ENCODE results near the gene CD247.

The CD247 gene

GRCh38 chr1:167472752-167473521 lies 45.4 kb downstream of the CD247 start:
- no peak for TF ChIP-seq POU2F2 (IDR thresholded peaks at IDR 0.05; ENCODE audit: low read depth, low read length)
- TF ChIP-seq POLR2AphosphoS5 (IDR thresholded peaks at IDR 0.05; ENCODE audit: low read depth, low read length): no peak
- no peak for TF ChIP-seq SPI1 (IDR thresholded peaks at IDR 0.05; ENCODE audit: low read depth, low read length)
- no peak for TF ChIP-seq POLR2A (IDR thresholded peaks at IDR 0.05; ENCODE audit: low read depth, low read length)
- no peak for TF ChIP-seq PAX5 (IDR thresholded peaks at IDR 0.05; ENCODE audit: insufficient read depth, low read length, severe bottlenecking)
- TF ChIP-seq TAF1 (IDR thresholded peaks at IDR 0.05; ENCODE audit: low read depth, low read length): no peak
- FAIRE-seq: no peak
- DNase-seq (ENCODE audit: insufficient read length, low spot score): no peak

GRCh38 chr1:167471568-167471967 lies 46.8 kb downstream of the CD247 start:
- FAIRE-seq (no peak), DNase-seq (ENCODE audit: insufficient read length, low spot score) (no peak)
- TF ChIP-seq TAF1 (IDR thresholded peaks at IDR 0.05; ENCODE audit: low read depth, low read length) (no peak), POLR2AphosphoS5 (IDR thresholded peaks at IDR 0.05; ENCODE audit: low read depth, low read length) (no peak), POLR2A (IDR thresholded peaks at IDR 0.05; ENCODE audit: low read depth, low read length) (no peak), PAX5 (IDR thresholded peaks at IDR 0.05; ENCODE audit: insufficient read depth, low read length, severe bottlenecking) (no peak), SPI1 (IDR thresholded peaks at IDR 0.05; ENCODE audit: low read depth, low read length) (no peak), POU2F2 (IDR thresholded peaks at IDR 0.05; ENCODE audit: low read depth, low read length) (no peak)

- DNase-seq (ENCODE audit: insufficient read length, low spot score) (no peak), FAIRE-seq (no peak)
- no peak for TF ChIP-seq POU2F2 (IDR thresholded peaks at IDR 0.05; ENCODE audit: low read depth, low read length)
- TF ChIP-seq POLR2AphosphoS5 (IDR thresholded peaks at IDR 0.05; ENCODE audit: low read depth, low read length): no peak
- no peak for TF ChIP-seq SPI1 (IDR thresholded peaks at IDR 0.05; ENCODE audit: low read depth, low read length)
- TF ChIP-seq PAX5 (IDR thresholded peaks at IDR 0.05; ENCODE audit: insufficient read depth, low read length, severe bottlenecking): no peak
- no peak for TF ChIP-seq POLR2A (IDR thresholded peaks at IDR 0.05; ENCODE audit: low read depth, low read length)
- no peak for TF ChIP-seq TAF1 (IDR thresholded peaks at IDR 0.05; ENCODE audit: low read depth, low read length)
These were observed 48.9 kb downstream of the CD247 start for GRCh38 chr1:167469280-167469965.

- DNase-seq (ENCODE audit: insufficient read length, low spot score) (no peak), FAIRE-seq (no peak)
- no peak for TF ChIP-seq TAF1 (IDR thresholded peaks at IDR 0.05; ENCODE audit: low read depth, low read length)
- no peak for TF ChIP-seq POU2F2 (IDR thresholded peaks at IDR 0.05; ENCODE audit: low read depth, low read length)
- TF ChIP-seq POLR2A (IDR thresholded peaks at IDR 0.05; ENCODE audit: low read depth, low read length): no peak
- no peak for TF ChIP-seq SPI1 (IDR thresholded peaks at IDR 0.05; ENCODE audit: low read depth, low read length)
- no peak for TF ChIP-seq POLR2AphosphoS5 (IDR thresholded peaks at IDR 0.05; ENCODE audit: low read depth, low read length)
- TF ChIP-seq PAX5 (IDR thresholded peaks at IDR 0.05; ENCODE audit: insufficient read depth, low read length, severe bottlenecking): no peak
These were observed 50.6 kb downstream of the CD247 start for GRCh38 chr1:167467752-167468151.

- TF ChIP-seq SPI1 (IDR thresholded peaks at IDR 0.05; ENCODE audit: low read depth, low read length) (no peak), POU2F2 (IDR thresholded peaks at IDR 0.05; ENCODE audit: low read depth, low read length) (no peak), PAX5 (IDR thresholded peaks at IDR 0.05; ENCODE audit: insufficient read depth, low read length, severe bottlenecking) (no peak), TAF1 (IDR thresholded peaks at IDR 0.05; ENCODE audit: low read depth, low read length) (no peak), POLR2AphosphoS5 (IDR thresholded peaks at IDR 0.05; ENCODE audit: low read depth, low read length) (no peak), POLR2A (IDR thresholded peaks at IDR 0.05; ENCODE audit: low read depth, low read length) (no peak)
- DNase-seq (ENCODE audit: insufficient read length, low spot score) (no peak), FAIRE-seq (no peak)
These were observed 51.1 kb downstream of the CD247 start for GRCh38 chr1:167467126-167467710.

GRCh38 chr1:167465743-167466142 lies 52.6 kb downstream of the CD247 start:
- FAIRE-seq (no peak), DNase-seq (ENCODE audit: insufficient read length, low spot score) (no peak)
- no peak for TF ChIP-seq POU2F2 (IDR thresholded peaks at IDR 0.05; ENCODE audit: low read depth, low read length)
- no peak for TF ChIP-seq POLR2AphosphoS5 (IDR thresholded peaks at IDR 0.05; ENCODE audit: low read depth, low read length)
- no peak for TF ChIP-seq PAX5 (IDR thresholded peaks at IDR 0.05; ENCODE audit: insufficient read depth, low read length, severe bottlenecking)
- no peak for TF ChIP-seq SPI1 (IDR thresholded peaks at IDR 0.05; ENCODE audit: low read depth, low read length)
- TF ChIP-seq POLR2A (IDR thresholded peaks at IDR 0.05; ENCODE audit: low read depth, low read length): no peak
- no peak for TF ChIP-seq TAF1 (IDR thresholded peaks at IDR 0.05; ENCODE audit: low read depth, low read length)

GRCh38 chr1:167465018-167465417 lies 53.3 kb downstream of the CD247 start:
- DNase-seq (ENCODE audit: insufficient read length, low spot score) (no peak), FAIRE-seq (no peak)
- TF ChIP-seq POLR2A (IDR thresholded peaks at IDR 0.05; ENCODE audit: low read depth, low read length) (no peak), POLR2AphosphoS5 (IDR thresholded peaks at IDR 0.05; ENCODE audit: low read depth, low read length) (no peak), TAF1 (IDR thresholded peaks at IDR 0.05; ENCODE audit: low read depth, low read length) (no peak), PAX5 (IDR thresholded peaks at IDR 0.05; ENCODE audit: insufficient read depth, low read length, severe bottlenecking) (no peak), SPI1 (IDR thresholded peaks at IDR 0.05; ENCODE audit: low read depth, low read length) (no peak), POU2F2 (IDR thresholded peaks at IDR 0.05; ENCODE audit: low read depth, low read length) (no peak)

- TF ChIP-seq POLR2A (IDR thresholded peaks at IDR 0.05; ENCODE audit: low read depth, low read length) (no peak), POLR2AphosphoS5 (IDR thresholded peaks at IDR 0.05; ENCODE audit: low read depth, low read length) (no peak), SPI1 (IDR thresholded peaks at IDR 0.05; ENCODE audit: low read depth, low read length) (no peak), POU2F2 (IDR thresholded peaks at IDR 0.05; ENCODE audit: low read depth, low read length) (no peak), TAF1 (IDR thresholded peaks at IDR 0.05; ENCODE audit: low read depth, low read length) (no peak), PAX5 (IDR thresholded peaks at IDR 0.05; ENCODE audit: insufficient read depth, low read length, severe bottlenecking) (no peak)
These were observed 54.3 kb downstream of the CD247 start for GRCh38 chr1:167463875-167464575.

More at GRCh38 chr1:167463875-167464575, 54.3 kb downstream of the CD247 start:
- DNase-seq (ENCODE audit: insufficient read length, low spot score) (no peak), FAIRE-seq (no peak)

Measured in GM12891 (cell line).